Parathyroid adenoma (tissue), 2 donors: Measurements from ENCODE around the gene P4HA2.
"Not testable (repeated sequence)": the region's sequence is repeated elsewhere in the genome, so short reads cannot be mapped to it uniquely, and the experiment has no call there.

Source experiments
- H2AFZ ChIP-seq: fragments of 300-600 bp; sonication (generic); one replicate; pipeline ENCODE4 v1.7.0; 2017; ENCODE audit warnings: antibody characterized with exemption, mild to moderate bottlenecking
- H3K27ac ChIP-seq: fragments of 300-600 bp; sonication (generic); one replicate; pipeline ENCODE4 v1.7.0; 2017
- H3K27me3 ChIP-seq: fragments of 300-600 bp; sonication (generic); one replicate; pipeline ENCODE4 v1.7.0; 2017; ENCODE audit warnings: low read length; ENCODE audit not compliant: control insufficient read depth, insufficient read depth
- H3K36me3 ChIP-seq: fragments of 300-600 bp; sonication (generic); one replicate; pipeline ENCODE4 v1.7.0; 2017; ENCODE audit warnings: low read length; ENCODE audit not compliant: control insufficient read depth, insufficient read depth
- H3K4me1 ChIP-seq: fragments of 300-600 bp; sonication (generic); one replicate; pipeline ENCODE4 v1.7.0; 2017; ENCODE audit warnings: control low read depth
- H3K4me2 ChIP-seq: fragments of 300-600 bp; sonication (generic); one replicate; pipeline ENCODE4 v1.7.0; 2017; ENCODE audit warnings: low read length
- H3K4me3 ChIP-seq: fragments of 300-600 bp; sonication (generic); one replicate; pipeline ENCODE4 v1.7.0; 2017; ENCODE audit warnings: low read depth, low read length
- H3K79me2 ChIP-seq: fragments of 300-600 bp; sonication (generic); one replicate; pipeline ENCODE4 v1.7.0; 2017; ENCODE audit warnings: control low read depth
- H3K9ac ChIP-seq: fragments of 300-600 bp; sonication (generic); one replicate; pipeline ENCODE4 v1.7.0; 2017; ENCODE audit warnings: mild to moderate bottlenecking
- H3K9me3 ChIP-seq: fragments of 300-600 bp; sonication (generic); one replicate; pipeline ENCODE4 v1.7.0; 2017; ENCODE audit warnings: low read length; ENCODE audit not compliant: control insufficient read depth
- TF ChIP-seq, protein P1 (sequence below): fragments of 300-600 bp; sonication (generic); IDR thresholded peaks from one replicate; pipeline ENCODE4 v1.7.0; 2017; ENCODE audit warnings: antibody characterized with exemption, mild to moderate bottlenecking
- donor health status: primary hyperparathyroidism.

The P4HA2 gene

DNA sequence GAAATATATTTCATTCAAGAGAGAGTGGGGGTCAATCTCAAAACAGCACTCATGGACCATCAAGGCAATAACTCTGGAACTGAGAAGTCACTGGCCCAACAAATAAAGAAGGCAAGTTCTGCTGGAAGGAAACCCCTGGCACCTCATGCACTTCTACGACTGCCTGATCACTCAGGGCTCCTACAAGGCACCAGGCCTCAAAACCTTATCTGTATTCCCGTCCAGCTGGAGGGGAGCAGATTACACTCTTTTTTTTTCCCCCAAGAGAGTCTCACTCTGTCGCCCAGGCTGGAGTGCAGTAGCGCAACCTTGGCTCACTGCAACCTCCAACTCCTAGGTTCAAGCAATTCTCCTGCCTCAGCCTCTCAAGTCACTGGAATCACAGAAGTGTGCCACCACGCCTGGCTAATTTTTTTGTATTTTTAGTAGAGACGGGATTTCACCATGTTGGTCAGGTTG, 49.9 kb downstream of the P4HA2 start:
- TF ChIP-seq, protein P1, sequence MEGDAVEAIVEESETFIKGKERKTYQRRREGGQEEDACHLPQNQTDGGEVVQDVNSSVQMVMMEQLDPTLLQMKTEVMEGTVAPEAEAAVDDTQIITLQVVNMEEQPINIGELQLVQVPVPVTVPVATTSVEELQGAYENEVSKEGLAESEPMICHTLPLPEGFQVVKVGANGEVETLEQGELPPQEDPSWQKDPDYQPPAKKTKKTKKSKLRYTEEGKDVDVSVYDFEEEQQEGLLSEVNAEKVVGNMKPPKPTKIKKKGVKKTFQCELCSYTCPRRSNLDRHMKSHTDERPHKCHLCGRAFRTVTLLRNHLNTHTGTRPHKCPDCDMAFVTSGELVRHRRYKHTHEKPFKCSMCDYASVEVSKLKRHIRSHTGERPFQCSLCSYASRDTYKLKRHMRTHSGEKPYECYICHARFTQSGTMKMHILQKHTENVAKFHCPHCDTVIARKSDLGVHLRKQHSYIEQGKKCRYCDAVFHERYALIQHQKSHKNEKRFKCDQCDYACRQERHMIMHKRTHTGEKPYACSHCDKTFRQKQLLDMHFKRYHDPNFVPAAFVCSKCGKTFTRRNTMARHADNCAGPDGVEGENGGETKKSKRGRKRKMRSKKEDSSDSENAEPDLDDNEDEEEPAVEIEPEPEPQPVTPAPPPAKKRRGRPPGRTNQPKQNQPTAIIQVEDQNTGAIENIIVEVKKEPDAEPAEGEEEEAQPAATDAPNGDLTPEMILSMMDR: no peak
- H3K4me2 ChIP-seq: no peak overlapping the region
- no peaks in the 10 kb centered on the region for H3K36me3 ChIP-seq

GRCh38 chr5:132176987-132177386, 50.7 kb downstream of the P4HA2 start:
- Histone ChIP-seq H3K36me3 (no peaks in the 10 kb centered on the region), H3K79me2 (no peaks in the 10 kb centered on the region), H3K4me1 (no peaks in the 10 kb centered on the region), H3K4me2 (no peak overlapping the region), H3K27ac (no peak overlapping the region), H3K9ac (no peak overlapping the region), H3K9me3 (no peaks in the 10 kb centered on the region), H3K4me3 (no peak overlapping the region), H2AFZ (no peak overlapping the region), H3K27me3 (no peaks in the 10 kb centered on the region)
- TF ChIP-seq, protein P1: no peak

More for the DNA sequence above, 49.9 kb downstream of the P4HA2 start:
- Histone ChIP-seq H3K27ac (no peak overlapping the region), H3K9me3 (no peaks in the 10 kb centered on the region), H3K4me3 (no peak overlapping the region), H3K27me3 (no peaks in the 10 kb centered on the region), H3K79me2 (no peaks in the 10 kb centered on the region), H3K9ac (no peak overlapping the region), H2AFZ (no peak overlapping the region), H3K4me1 (no peaks in the 10 kb centered on the region)

DNA sequence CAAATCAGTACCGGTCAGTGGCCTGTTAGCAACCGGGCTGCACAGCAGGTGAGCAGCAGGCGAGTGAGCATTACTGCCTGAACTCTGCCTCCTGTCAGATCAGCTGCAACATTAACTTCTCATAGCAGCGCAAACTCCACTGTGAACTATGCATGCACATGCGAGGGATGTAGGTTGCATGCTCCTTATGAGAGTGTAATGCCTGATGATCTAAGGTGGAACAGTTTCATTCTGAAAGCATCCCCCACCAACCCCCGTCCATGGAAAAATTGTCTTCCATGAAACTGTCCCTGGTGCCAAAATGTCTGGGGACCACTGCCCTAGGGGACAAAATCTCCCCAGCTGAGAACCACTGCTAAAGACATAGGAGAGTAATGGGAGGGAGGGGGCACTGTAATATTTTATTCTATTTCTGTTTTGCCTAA, 51.1 kb downstream of the P4HA2 start:
- no peaks in the 10 kb centered on the region for H3K9me3 ChIP-seq
- no peak overlapping the region for H3K4me2 ChIP-seq
- H2AFZ ChIP-seq: no peak overlapping the region
- no peak overlapping the region for H3K4me3 ChIP-seq
- no peak overlapping the region for H3K27ac ChIP-seq
- no peak overlapping the region for H3K9ac ChIP-seq
- H3K4me1 ChIP-seq: no peaks in the 10 kb centered on the region
- no peaks in the 10 kb centered on the region for H3K27me3 ChIP-seq
- TF ChIP-seq, protein P1: no peak
- H3K36me3 ChIP-seq: no peaks in the 10 kb centered on the region
- H3K79me2 ChIP-seq: no peaks in the 10 kb centered on the region

DNA sequence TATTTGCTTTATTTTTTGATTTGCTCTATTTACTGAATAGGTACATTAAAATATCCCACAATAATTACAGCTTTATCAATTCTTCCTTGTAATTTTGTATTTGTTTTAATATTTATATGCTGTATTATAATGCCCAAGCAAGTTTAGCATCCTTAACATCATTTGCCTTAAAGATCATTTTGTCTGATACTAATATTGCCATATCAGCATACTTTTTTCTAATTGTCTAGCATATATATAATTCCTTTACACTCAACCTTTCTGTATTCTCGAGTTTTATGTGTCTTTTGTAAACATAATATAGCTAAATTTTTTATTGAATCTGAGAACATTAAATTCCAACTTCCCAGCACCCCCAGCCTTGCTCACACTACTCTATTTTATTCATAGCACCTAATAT, 64.7 kb downstream of the P4HA2 start:
- no peaks in the 10 kb centered on the region for H3K27me3 ChIP-seq
- no peaks in the 10 kb centered on the region for H3K4me1 ChIP-seq
- no peaks in the 10 kb centered on the region for H3K36me3 ChIP-seq
- H3K4me2 ChIP-seq: no peak overlapping the region
- no peaks in the 10 kb centered on the region for H3K79me2 ChIP-seq
- H3K9me3 ChIP-seq: no peaks in the 10 kb centered on the region
- no peak overlapping the region for H2AFZ ChIP-seq
- H3K4me3 ChIP-seq: no peak overlapping the region
- TF ChIP-seq, protein P1: no peak
- no peak overlapping the region for H3K9ac ChIP-seq
- no peak overlapping the region for H3K27ac ChIP-seq

DNA sequence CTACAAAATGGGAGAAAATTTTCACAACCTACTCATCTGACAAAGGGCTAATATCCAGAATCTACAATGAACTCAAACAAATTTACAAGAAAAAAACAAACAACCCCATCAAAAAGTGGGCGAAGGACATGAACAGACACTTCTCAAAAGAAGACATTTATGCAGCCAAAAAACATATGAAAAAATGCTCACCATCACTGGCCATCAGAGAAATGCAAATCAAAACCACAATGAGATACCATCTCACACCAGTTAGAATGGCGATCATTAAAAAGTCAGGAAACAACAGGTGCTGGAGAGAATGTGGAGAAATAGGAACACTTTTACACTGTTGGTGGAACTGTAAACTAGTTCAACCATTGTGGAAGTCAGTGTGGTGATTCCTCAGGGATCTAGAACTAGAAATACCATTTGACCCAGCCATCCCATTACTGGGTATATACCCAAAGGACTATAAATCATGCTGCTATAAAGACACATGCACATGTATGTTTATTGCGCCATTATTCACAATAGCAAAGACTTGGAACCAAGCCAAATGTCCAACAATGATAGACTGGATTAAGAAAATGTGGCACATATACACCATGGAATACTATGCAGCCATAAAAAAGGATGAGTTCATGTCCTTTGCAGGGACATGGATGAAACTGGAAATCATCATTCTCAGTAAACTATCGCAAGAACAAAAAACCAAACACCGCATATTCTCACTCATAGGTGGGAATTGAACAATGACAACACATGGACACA, 65.9 kb downstream of the P4HA2 start:
- H3K79me2 ChIP-seq, H3K4me1 ChIP-seq, H2AFZ ChIP-seq, H3K36me3 ChIP-seq, H3K9me3 ChIP-seq, H3K27ac ChIP-seq, H3K9ac ChIP-seq, H3K27me3 ChIP-seq, H3K4me2 ChIP-seq, H3K4me3 ChIP-seq: not testable (repeated sequence)
